ENCODE measurements around the gene ORC5.

DNA sequence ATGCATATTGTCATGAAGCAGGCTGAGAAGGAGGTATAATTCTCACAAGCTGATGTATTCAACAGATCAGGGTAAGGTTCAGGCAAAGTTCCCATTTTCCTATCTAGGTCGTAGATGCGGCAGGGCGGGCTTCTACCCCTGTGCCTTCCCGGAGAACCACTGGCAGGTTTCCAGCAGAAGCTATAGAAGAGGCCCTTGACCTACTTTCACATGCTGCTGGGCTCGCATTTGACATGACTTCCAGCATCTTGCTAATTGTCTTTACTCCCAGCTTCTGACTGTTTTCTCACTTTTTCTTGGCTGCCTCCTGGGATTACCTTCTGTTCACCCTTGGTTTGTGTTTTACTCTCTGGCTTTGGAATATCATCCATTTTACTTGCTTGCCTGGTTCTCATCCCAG, 32.6 kb upstream of the ORC5 start:
- TF ChIP-seq, protein P1, sequence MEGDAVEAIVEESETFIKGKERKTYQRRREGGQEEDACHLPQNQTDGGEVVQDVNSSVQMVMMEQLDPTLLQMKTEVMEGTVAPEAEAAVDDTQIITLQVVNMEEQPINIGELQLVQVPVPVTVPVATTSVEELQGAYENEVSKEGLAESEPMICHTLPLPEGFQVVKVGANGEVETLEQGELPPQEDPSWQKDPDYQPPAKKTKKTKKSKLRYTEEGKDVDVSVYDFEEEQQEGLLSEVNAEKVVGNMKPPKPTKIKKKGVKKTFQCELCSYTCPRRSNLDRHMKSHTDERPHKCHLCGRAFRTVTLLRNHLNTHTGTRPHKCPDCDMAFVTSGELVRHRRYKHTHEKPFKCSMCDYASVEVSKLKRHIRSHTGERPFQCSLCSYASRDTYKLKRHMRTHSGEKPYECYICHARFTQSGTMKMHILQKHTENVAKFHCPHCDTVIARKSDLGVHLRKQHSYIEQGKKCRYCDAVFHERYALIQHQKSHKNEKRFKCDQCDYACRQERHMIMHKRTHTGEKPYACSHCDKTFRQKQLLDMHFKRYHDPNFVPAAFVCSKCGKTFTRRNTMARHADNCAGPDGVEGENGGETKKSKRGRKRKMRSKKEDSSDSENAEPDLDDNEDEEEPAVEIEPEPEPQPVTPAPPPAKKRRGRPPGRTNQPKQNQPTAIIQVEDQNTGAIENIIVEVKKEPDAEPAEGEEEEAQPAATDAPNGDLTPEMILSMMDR (IDR thresholded peaks at IDR 0.05): no peak
- TF ChIP-seq SMC3 (IDR thresholded peaks at IDR 0.05) (no peak), JUNB (IDR thresholded peaks at IDR 0.05) (no peak), RAD21 (conservative IDR thresholded peaks at IDR 0.05 in 1 of 2, IDR thresholded peaks at IDR 0.05 in 1 of 2) (no peak), CHD2 (IDR thresholded peaks at IDR 0.05; ENCODE audit: low read length, partially characterized antibody) (no peak), POLR2A (IDR thresholded peaks at IDR 0.05; ENCODE audit: low read length) (no peak), RFX5 (IDR thresholded peaks at IDR 0.05) (no peak), MAFK (IDR thresholded peaks at IDR 0.05; ENCODE audit: partially characterized antibody) (no peak), CEBPB (IDR thresholded peaks at IDR 0.05) (no peak), BHLHE40 (IDR thresholded peaks at IDR 0.05; ENCODE audit: low read depth, low read length) (no peak)
- TF ChIP-seq, protein P2, sequence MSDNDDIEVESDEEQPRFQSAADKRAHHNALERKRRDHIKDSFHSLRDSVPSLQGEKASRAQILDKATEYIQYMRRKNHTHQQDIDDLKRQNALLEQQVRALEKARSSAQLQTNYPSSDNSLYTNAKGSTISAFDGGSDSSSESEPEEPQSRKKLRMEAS (IDR thresholded peaks at IDR 0.05): no peak
- TF ChIP-seq, protein P3, sequence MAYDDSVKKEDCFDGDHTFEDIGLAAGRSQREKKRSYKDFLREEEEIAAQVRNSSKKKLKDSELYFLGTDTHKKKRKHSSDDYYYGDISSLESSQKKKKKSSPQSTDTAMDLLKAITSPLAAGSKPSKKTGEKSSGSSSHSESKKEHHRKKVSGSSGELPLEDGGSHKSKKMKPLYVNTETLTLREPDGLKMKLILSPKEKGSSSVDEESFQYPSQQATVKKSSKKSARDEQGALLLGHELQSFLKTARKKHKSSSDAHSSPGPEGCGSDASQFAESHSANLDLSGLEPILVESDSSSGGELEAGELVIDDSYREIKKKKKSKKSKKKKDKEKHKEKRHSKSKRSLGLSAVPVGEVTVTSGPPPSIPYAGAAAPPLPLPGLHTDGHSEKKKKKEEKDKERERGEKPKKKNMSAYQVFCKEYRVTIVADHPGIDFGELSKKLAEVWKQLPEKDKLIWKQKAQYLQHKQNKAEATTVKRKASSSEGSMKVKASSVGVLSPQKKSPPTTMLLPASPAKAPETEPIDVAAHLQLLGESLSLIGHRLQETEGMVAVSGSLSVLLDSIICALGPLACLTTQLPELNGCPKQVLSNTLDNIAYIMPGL (CRISPR knock-in tag; IDR thresholded peaks at IDR 0.05; ENCODE audit: borderline replicate concordance): no peak
- TF ChIP-seq, protein P4, sequence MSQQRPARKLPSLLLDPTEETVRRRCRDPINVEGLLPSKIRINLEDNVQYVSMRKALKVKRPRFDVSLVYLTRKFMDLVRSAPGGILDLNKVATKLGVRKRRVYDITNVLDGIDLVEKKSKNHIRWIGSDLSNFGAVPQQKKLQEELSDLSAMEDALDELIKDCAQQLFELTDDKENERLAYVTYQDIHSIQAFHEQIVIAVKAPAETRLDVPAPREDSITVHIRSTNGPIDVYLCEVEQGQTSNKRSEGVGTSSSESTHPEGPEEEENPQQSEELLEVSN (IDR thresholded peaks at IDR 0.05; ENCODE audit: borderline replicate concordance, low read depth): no peak
- TF ChIP-seq, protein P5, sequence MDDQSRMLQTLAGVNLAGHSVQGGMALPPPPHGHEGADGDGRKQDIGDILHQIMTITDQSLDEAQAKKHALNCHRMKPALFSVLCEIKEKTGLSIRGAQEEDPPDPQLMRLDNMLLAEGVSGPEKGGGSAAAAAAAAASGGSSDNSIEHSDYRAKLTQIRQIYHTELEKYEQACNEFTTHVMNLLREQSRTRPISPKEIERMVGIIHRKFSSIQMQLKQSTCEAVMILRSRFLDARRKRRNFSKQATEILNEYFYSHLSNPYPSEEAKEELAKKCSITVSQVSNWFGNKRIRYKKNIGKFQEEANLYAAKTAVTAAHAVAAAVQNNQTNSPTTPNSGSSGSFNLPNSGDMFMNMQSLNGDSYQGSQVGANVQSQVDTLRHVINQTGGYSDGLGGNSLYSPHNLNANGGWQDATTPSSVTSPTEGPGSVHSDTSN (IDR thresholded peaks at IDR 0.05): no peak
